GM10248 (cell line): ENCODE data around the gene ZFP57.
A peak's percentile ranks its signal among the peaks of the same experiment; 100 is the strongest.

Experiments used
- CTCF ChIA-PET: fragments of 300-600 bp; sonication (Branson Sonifier 250); formaldehyde crosslinking; extraction: SDS; loops from one replicate; lab custom pipeline; 2021; ENCODE audit warnings: antibody characterized with exemption; lab: Yijun Ruan, JAX
- POLR2A ChIA-PET: fragments of 350-650 bp; sonication (Branson Sonifier 250); formaldehyde crosslinking; extraction: SDS; loops from one replicate; lab custom pipeline; 2020; ENCODE audit warnings: antibody characterized with exemption; lab: Yijun Ruan, JAX
- DNase-seq: peaks from one replicate; pipeline ENCODE4 v3.0.0; 2012; ENCODE audit errors: extremely low spot score
- TF ChIP-seq, protein P1 (sequence below): IDR thresholded peaks from 2 replicates; pipeline ENCODE4 v1.5.1; 2012; ENCODE audit warnings: mild to moderate bottlenecking, low read depth; ENCODE audit errors: extremely low read depth, missing control alignments, control extremely low read depth

Gene ZFP57

DNA sequence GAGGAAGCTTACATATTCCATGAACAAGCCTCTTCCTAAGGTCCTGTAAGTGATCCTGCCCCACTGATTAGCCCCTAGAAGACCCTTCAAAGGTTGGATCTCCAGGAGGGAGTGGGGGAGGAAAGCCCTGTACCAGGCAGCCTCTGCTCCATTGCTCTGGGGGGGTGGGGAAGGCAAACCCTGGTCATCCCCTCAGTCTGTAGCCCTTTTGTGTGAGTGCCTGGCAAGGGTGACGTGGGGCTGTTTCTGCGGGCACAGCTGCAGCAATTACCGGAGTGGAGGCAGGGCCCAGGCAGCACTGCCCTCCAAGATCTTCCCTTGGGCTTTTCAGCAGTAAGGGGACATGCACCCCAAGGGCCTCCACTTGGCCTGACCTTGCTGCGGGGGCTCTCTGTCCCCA is 24.2 kb downstream of the ZFP57 start, which contains the start of gene MOG:
Gene MOG, plus strand, starts transcription at position 295 of the 400 bp plus-strand sequence. CDS start 118 bp downstream, outside the sequence.
- TF ChIP-seq, protein P1, sequence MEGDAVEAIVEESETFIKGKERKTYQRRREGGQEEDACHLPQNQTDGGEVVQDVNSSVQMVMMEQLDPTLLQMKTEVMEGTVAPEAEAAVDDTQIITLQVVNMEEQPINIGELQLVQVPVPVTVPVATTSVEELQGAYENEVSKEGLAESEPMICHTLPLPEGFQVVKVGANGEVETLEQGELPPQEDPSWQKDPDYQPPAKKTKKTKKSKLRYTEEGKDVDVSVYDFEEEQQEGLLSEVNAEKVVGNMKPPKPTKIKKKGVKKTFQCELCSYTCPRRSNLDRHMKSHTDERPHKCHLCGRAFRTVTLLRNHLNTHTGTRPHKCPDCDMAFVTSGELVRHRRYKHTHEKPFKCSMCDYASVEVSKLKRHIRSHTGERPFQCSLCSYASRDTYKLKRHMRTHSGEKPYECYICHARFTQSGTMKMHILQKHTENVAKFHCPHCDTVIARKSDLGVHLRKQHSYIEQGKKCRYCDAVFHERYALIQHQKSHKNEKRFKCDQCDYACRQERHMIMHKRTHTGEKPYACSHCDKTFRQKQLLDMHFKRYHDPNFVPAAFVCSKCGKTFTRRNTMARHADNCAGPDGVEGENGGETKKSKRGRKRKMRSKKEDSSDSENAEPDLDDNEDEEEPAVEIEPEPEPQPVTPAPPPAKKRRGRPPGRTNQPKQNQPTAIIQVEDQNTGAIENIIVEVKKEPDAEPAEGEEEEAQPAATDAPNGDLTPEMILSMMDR: no peak
- ChIA-PET CTCF (interaction anchor here (1.0 to 2.2 kb wide), 3 partner anchors 10 to 357 kb away, joined by 3 to 8 read pairs (median 3); no protein-coding TSS in a partner anchor), POLR2A (no interaction called here)
- DNase-seq: no peak

DNA sequence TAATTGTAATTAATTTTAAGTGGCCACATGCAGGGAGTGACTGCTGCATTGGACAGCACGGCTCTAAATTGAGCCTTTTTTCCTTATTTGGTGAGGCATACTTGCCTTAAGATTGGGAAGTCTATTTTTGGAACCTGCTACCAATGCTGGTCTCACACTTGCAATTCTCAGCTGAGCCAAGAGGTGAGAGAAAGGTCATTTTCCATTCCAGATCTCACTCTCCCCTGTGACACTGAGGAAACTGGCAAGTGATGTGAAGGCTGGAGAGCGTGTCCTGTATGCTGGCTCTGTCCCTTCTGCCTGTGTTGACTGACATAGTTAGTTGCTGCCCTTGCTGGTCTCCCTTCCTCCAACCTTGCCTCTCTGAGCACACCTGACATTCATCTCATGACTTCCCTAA is 24.8 kb downstream of the ZFP57 start:
- ChIA-PET CTCF (interaction anchor here (1.0 to 2.2 kb wide), 3 partner anchors 10 to 358 kb away, joined by 3 to 8 read pairs (median 3); no protein-coding TSS in a partner anchor), POLR2A (no interaction called here)
- no peak for DNase-seq
- TF ChIP-seq, protein P1: no peak

DNA sequence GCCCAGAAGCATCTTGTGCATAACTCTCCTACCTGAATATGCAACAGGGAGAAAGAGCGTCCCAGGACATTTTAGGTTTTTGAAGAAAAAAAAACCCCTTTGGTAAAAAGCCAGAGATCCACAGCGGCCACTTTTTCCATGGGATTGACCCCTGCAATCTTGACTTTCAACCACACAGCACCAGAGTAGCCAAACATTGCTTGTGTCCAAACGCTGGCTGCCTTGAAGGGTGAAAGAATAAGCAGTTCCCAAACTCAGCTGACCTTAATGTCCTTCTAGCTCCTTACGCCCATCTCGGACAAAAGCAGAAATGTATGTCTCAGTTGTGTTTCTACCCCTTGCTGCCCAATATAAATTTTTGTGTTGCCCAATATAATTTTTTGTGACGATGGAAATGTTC is 25.3 kb downstream of the ZFP57 start:
- DNase-seq: no peak
- TF ChIP-seq, protein P1: no peak
- CTCF ChIA-PET: interaction anchor here (1.0 to 9.7 kb wide), 6 partner anchors 7 to 358 kb away, joined by 3 to 192 read pairs (median 28); no protein-coding TSS in a partner anchor
- POLR2A ChIA-PET: no interaction called here

DNA sequence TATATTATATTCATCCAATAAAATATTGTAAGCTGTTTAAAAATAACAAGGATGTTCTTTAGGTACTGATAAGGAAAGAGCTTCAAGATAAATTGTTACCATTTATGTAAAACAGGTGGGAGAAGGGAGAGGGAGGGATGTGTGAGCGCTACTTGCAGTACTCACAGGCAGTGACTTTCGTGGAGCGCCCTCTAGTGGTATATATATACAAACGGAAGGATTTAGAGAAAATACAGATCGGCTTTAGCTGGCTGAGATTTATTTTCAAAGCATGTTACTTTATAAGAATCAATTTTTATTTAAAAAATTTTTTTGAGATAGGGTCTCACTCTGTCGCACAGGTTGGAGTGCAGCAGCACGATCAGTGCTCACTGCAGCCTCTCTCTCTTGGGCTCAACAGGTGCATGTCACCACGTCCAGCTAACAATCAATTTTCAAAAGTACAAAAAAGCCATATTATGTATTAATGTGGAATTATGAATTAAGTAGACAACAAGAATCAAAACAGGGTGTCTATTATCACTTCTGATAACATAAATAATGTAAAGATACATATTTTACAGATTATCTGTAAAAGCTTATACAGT is 27.4 kb downstream of the ZFP57 start:
- CTCF ChIA-PET: interaction anchor here (0.6 to 9.7 kb wide), 49 partner anchors 9 to 638 kb away, joined by 3 to 192 read pairs (median 5); partner anchors contain the start of genes GABBR1 and UBD
- POLR2A ChIA-PET: no interaction called here
- peak; percentile 64 for DNase-seq
- TF ChIP-seq, protein P1: peak; percentile 62

DNA sequence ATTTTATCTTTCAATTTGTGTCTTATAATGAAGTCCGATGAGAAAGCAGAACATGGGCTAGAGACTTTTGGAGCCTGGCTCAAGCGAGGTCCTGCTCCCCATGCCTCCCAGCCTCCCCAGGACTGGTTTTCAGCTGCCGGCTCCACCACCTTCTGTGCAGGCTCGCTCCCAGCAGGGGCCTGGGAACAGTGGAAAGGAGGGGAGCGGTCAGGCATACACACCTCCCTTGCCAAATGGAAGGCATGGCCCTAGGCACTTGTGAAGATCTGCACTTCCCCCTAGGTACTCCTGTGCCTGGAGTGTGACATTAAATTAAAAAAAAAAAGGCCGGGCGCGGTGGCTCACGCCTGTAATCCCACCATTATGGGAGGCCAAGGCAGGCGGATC is 28.8 kb downstream of the ZFP57 start:
- TF ChIP-seq, protein P1: no peak
- POLR2A ChIA-PET: no interaction called here
- no peak for DNase-seq
- CTCF ChIA-PET: interaction anchor here (1.1 to 9.7 kb wide), 14 partner anchors 11 to 636 kb away, joined by 3 to 192 read pairs (median 16); no protein-coding TSS in a partner anchor

DNA sequence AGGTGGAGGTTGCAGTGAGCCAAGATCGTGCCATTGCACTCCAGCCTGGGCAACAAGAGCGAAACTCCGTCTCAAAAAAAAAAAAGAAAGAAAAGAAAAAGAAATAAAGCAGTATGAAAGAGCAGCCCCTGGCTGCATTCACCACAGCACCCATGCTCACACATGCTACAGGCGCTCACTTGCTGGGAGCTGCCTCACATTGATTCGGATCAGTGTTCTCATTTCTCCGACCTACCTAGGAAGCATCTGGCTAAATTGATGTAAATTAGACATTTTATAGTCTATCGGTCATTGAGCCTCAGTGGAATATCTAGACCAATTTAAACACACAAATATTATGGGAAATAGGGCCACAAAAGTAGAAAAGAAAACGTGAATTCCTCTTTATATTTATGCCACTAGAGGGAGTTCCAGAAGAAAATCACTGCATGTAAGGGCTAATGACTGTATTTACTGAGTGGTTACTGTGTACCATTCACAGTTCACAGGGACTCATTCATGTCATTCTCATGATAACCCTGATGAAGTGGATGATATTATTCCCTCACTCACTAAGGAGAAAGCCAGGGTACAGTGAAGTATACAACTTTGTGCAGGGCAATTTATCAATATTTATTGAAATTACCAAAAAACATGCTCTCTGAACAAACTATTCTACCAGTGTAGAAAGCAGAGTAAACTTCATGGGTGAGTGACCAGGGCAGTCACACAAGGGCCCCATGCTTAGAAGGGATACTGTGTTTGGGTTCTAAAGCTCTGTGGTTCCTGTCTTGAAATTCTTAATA is 29.3 kb downstream of the ZFP57 start:
- peak; percentile 56 for DNase-seq
- CTCF ChIA-PET: interaction anchor here (1.6 to 9.7 kb wide), 15 partner anchors 11 to 183 kb away, joined by 5 to 192 read pairs (median 17); partner anchors contain the start of gene GABBR1
- POLR2A ChIA-PET: no interaction called here
- TF ChIP-seq, protein P1: peak; percentile 51
